ENCODE data around the gene MYO10.

DNA sequence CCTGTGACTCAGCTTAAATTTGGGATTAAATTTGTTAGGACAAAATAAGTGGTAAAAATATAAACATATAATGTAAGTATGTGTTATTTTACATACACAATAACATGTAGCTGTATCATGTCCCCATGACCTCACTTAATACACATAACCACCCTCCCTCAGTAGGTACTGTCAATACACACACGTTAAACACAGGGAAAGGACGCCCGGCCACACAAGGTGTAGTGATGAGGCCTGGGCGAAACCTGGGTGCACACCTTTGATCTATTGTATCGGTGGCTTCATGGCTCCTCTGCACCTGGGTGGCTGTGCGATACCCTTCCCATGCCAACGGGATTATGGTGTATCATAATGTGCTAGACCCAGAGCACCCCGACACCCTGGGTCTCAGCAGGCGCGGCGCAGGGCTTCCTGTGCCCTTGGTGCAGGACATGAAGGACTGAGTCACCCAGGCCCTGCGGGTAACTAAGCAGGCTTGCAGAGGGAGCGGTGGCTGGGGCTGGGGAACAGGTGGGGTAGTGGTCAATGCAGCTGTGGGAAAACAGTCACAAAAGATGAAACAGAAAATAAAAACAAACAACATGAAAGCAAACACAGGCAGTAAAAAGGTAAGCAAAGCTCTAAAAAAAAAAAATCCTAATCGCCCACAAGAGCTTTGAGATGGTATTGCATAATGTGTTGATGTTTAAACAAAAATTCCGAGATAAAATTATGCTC lies 191.8 kb downstream of the MYO10 start:
- TF ChIP-seq POLR2A (IDR thresholded peaks at IDR 0.05) = no peak
- TF ChIP-seq CTCF (IDR thresholded peaks at IDR 0.05 in 4 of 5, conservative IDR thresholded peaks at IDR 0.05 in 1 of 5) = no peak
